ENCODE results near the gene COQ9. TPM values are rescaled to one million over a fixed set of nuclear protein-coding genes. Genes with fewer than 3 reads are reported as not detected.

The COQ9 gene
- total RNA-seq, 2 donors from 2014 or later = 38.7 to 56.0 TPM

DNA sequence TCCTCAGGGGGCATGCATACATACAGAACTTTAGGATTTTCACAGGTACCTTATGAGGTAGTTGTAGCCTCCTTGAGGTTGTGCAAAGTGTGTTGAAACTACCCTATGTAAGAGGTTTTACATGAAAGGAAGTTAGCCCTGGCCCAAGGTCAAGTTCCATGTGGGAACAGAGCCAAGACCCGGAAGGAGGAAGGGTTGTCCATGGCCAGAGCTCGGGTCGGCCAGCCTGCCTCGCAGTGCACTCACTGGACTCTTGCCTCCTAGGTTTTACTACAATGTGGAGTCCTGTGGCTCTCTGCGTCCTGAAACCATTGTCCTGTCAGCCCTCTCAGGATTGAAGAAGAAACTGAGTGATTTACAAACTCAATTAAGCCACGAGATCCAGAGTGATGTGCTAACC lies 23.4 kb downstream of the COQ9 start:
- Histone ChIP-seq H3K27me3 (no peaks in the 10 kb centered on the region), H3K4me1 (peaks cover 30% of the 10 kb centered on the region), H3K4me3 (no peak overlapping the region), H3K36me3 (replicated peaks in 1 of 2; ENCODE audit: insufficient read depth in 1 of 2, low read depth in 2 of 2) (peaks cover 6 to 19% of the 10 kb centered on the region in 2 donors), H3K27ac (peak overlapping the region; percentile 9 to 68 (median 31)), H3K9me3 (no peaks in the 10 kb centered on the region)
- no peak for TF ChIP-seq POLR2A (IDR thresholded peaks at IDR 0.05)
- TF ChIP-seq, protein P1, sequence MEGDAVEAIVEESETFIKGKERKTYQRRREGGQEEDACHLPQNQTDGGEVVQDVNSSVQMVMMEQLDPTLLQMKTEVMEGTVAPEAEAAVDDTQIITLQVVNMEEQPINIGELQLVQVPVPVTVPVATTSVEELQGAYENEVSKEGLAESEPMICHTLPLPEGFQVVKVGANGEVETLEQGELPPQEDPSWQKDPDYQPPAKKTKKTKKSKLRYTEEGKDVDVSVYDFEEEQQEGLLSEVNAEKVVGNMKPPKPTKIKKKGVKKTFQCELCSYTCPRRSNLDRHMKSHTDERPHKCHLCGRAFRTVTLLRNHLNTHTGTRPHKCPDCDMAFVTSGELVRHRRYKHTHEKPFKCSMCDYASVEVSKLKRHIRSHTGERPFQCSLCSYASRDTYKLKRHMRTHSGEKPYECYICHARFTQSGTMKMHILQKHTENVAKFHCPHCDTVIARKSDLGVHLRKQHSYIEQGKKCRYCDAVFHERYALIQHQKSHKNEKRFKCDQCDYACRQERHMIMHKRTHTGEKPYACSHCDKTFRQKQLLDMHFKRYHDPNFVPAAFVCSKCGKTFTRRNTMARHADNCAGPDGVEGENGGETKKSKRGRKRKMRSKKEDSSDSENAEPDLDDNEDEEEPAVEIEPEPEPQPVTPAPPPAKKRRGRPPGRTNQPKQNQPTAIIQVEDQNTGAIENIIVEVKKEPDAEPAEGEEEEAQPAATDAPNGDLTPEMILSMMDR (IDR thresholded peaks at IDR 0.05) = no peak
- DNase-seq = peak; percentile 70 to 78 (median 77)
- WGBS, 2 donors = 22 to 30% methylated on average over 5 to 6 of the region's 6 CpGs
- peak; percentile 56 for ATAC-seq
- intact Hi-C loops (cut with DNase I) = no loop called here

GRCh38 chr16:57471209-57471608 lies 23.9 kb downstream of the COQ9 start:
- TF ChIP-seq, protein P1 (IDR thresholded peaks at IDR 0.05) = no peak
- TF ChIP-seq POLR2A (IDR thresholded peaks at IDR 0.05) = no peak
- no peaks in the 10 kb centered on the region for H3K9me3 ChIP-seq
- intact Hi-C loops (cut with DNase I) = no loop called here
- DNase-seq (no peak), ATAC-seq (no peak)
- 71 to 95% methylated on average over 1 of the region's 1 CpG for WGBS, 2 donors
- peak overlapping the region; percentile 9 to 68 (median 31) for H3K27ac ChIP-seq
- peaks cover 6 to 19% of the 10 kb centered on the region in 2 donors for H3K36me3 ChIP-seq (replicated peaks in 1 of 2; ENCODE audit: insufficient read depth in 1 of 2, low read depth in 2 of 2)
- no peak overlapping the region for H3K4me3 ChIP-seq
- peaks cover 31% of the 10 kb centered on the region for H3K4me1 ChIP-seq
- no peaks in the 10 kb centered on the region for H3K27me3 ChIP-seq

DNA sequence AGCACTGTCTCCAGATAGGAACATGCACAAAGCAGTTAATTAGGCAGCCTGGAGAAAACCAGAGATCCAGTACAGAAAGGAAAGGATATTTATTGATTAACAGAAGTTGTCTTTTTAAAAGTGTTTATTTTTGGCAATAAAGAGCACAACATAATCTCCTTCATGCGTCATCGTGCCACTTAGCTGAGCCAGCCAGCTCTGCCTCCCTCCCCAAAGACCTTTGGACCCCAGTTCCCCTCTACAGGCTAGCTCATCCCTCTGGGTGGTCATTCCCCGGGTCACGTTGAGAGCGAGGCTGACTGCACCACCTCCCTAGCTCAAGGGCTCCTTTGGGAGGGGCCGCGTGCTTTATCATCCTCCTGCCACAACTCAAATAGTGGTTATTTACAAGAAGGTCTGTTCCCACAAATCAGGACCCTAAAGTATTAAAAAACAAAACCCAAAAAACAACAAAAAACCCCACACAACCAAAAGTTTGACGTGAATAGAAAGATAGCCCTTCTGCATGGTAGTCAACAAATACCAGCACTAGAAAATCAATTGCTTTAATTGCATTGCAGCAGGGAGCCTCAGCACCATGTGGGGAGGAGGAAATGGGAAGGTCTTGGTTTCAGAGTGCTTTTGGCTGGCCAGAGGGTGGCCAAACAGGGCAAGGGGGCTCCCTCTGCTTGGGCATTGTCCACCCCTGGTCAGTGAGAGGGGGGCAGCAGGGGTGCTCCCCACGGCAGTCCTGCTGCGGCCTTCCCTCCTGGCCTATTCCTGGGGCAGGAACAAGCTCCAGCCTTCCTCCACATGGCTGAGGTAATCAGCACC lies 24.8 kb downstream of the COQ9 start:
- 41% methylated on average over 8 to 10 of the region's 10 CpGs for WGBS, 2 donors
- peak; percentile 52 for ATAC-seq
- Histone ChIP-seq H3K27ac (peak overlapping the region in 2 of 4 donors; percentile 68 to 69), H3K27me3 (no peaks in the 10 kb centered on the region), H3K4me3 (no peak overlapping the region), H3K9me3 (no peaks in the 10 kb centered on the region), H3K36me3 (replicated peaks in 1 of 2; ENCODE audit: insufficient read depth in 1 of 2, low read depth in 2 of 2) (peaks cover 6 to 19% of the 10 kb centered on the region in 2 donors), H3K4me1 (peaks cover 39% of the 10 kb centered on the region)
- peak in 3 of 4 donors; percentile 26 to 61 (median 50) for DNase-seq
- peak in 2 of 3 donors; percentile 4 to 10 for TF ChIP-seq POLR2A (IDR thresholded peaks at IDR 0.05)
- TF ChIP-seq, protein P1 (IDR thresholded peaks at IDR 0.05) = no peak
- intact Hi-C loops (cut with DNase I) = no loop called here

GRCh38 chr16:57472665-57473060 lies 25.4 kb downstream of the COQ9 start:
- no peaks in the 10 kb centered on the region for H3K27me3 ChIP-seq
- H3K27ac ChIP-seq = peak overlapping the region in 2 of 4 donors; percentile 68 to 69
- TF ChIP-seq, protein P1 (IDR thresholded peaks at IDR 0.05) = no peak
- no peak for TF ChIP-seq POLR2A (IDR thresholded peaks at IDR 0.05)
- no peak for ATAC-seq
- intact Hi-C loops (cut with DNase I) = no loop called here
- no peak overlapping the region for H3K4me3 ChIP-seq
- DNase-seq = no peak
- H3K4me1 ChIP-seq = peaks cover 45% of the 10 kb centered on the region
- 54% methylated on average over 3 to 4 of the region's 4 CpGs for WGBS, 2 donors
- peaks cover 6 to 19% of the 10 kb centered on the region in 2 donors for H3K36me3 ChIP-seq (replicated peaks in 1 of 2; ENCODE audit: insufficient read depth in 1 of 2, low read depth in 2 of 2)
- no peaks in the 10 kb centered on the region for H3K9me3 ChIP-seq
